Stimulated activated CD4-positive, alpha-beta T cell treated with anti-CD3 and anti-CD28 coated beads, Interleukin-4, amount 100 ng/mL, for 48 hours (primary cell): ENCODE measurements around the gene PSMA8.
"Not testable (repeated sequence)": the region's sequence is repeated elsewhere in the genome, so short reads cannot be mapped to it uniquely, and the experiment has no call there.

Source experiments
- DNase-seq, 2 donors: peaks; one replicate each; pipeline ENCODE4 v3.0.0-alpha.2; 2020; ENCODE audit warnings: low read depth in 2 of 2

Gene PSMA8

GRCh38 chr18:26133652-26134051 lies at the start of gene PSMA8:
Gene PSMA8 (plus strand): TSS chr18:26133869. CDS start chr18:26133966, 97 bp downstream.
- peak; percentile 11 to 23 for DNase-seq

DNA sequence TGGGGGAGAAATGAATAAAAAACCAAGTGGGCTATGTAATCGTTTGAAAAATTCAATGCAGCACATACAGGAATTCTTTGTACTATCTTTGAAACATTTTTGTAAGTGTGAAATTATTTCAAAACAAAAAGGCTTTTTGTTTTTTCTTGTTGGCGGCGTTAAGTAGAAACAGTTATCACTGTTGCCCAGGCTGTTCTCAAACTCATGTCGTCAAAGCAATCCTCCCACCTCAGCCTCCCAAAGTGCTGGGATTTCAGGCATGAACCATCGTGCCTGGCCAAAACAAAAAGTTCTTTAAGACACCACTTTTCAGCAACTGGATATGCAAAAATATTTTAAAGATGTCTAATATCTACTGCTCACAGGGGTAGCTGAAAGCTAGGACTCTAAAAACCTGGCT lies 48.6 kb upstream of the PSMA8 start:
- no peak for DNase-seq

DNA sequence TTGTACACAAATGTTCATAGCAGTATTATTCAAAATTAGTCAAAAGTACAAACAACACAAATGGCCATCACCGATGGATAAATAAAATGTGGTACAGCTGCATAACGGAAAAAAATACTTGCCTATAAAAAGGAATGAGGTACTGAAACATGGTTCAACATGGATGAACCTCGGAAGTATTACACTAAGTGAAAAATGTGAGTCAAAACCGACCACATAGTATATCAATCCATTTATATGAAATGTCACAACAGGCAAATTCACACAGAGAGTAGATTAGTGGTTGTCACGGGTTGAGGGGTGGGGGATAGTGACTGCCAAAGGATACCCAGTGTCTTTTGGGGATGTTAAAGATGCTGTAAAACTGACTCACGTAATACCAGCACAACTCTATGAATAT lies 46.7 kb upstream of the PSMA8 start:
- DNase-seq: no peak

DNA sequence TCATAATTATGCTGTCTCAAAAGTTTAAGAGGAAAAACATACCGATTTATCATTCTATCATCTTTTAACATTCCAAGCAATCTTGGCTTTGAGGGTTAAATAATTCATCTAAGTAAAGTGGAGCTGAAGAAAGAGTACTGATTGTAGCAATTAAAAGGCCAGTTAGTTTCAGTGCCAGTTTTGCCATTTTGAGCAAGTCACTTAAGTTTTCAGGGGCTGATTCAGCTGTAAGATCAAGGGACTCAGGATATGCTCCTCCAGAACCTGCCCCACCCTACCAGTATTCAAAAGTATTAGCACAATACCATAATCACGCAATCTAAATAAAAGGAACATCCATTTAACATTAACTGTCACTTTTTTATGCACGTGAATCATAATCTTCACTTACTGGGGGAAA lies 45.2 kb upstream of the PSMA8 start:
- no peak for DNase-seq

DNA sequence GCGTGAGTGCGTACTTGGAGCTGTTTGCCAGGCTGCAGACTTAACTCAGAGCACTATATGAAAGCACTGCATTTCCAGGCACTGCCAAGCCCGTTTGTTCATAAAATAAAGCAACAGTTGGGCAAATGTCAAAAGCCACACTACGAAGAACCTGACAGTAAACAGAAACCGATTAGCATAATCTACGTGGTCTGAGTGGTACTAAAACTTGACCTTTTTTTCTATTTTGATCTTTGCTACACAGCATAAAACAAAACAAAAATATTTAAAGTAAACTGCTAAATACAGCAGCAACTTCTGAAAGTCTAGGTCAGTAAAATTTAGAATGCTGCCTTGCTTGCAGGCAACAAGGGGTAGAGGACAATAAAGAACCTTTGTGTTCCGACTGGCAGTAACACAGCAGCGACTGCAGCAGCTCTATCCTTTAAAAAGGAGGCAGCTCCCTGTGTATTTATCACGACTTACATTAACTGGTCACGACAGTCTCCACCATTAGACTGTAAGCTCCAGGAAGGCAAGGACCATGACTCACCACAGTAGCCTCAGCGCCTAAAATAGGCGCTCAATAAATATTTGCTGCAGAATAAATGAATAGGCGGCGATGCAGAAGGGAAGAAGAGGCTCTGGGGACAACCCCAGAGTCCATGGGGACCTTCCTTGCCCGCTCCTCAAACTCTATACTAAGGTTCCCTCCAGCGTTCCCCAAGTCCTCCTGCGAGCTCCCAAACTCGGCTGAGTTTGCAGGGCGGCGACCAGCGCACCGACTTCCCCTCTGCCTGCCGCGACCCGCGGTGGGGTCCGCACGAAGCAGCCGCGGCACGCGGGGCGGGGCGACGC lies 44.2 kb upstream of the PSMA8 start:
- DNase-seq: no peak

DNA sequence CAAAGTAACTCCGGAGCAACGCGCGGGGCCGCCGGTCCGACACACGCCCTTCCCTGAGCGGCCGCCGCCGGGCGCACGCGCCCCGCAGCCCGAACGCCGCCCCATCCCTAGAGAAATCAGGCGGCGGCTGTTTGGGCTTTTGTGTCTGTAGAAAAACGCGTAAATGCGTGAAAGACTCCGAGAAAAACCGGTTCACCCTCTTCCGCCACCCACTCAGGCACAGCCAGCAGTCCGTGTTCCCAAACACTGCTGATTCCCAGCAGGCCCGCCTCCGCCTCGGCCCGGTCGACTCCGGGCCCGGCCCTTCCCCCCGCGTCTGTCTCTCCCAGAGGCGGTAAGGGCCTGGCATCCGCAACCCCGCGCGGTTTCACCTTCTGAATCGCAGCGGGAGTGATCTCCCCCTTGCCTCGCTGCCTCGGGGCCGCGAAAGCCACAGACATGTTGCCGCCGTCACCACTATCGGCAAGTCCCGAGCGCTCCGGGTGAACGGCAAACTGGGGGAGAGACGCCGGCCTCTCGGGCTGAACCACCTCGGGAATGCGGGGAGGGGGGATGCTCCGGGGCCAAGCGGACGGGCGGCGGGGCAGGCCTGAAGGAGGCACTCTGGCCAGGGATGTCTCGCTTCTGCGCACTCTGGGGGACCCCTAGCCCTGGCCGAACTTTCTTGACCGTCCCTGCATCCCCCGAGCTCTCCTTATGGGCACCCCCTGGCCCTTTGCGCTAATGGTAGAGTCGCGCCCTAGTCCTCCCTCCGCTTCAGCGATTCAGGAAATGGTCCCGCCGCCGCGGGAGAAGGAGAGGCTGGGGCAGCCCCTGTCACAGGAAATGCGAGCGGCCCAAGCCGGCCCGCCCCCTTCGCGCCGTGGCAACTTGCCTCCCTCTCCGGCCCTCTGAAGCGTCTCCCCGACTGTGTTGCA lies 43.3 kb upstream of the PSMA8 start, which contains the start of gene SS18:
SS18 (minus strand) TSS at position 484 of the 917 bp plus-strand sequence; CDS start at position 440, 44 bp downstream.
- peak; percentile 78 to 89 for DNase-seq

DNA sequence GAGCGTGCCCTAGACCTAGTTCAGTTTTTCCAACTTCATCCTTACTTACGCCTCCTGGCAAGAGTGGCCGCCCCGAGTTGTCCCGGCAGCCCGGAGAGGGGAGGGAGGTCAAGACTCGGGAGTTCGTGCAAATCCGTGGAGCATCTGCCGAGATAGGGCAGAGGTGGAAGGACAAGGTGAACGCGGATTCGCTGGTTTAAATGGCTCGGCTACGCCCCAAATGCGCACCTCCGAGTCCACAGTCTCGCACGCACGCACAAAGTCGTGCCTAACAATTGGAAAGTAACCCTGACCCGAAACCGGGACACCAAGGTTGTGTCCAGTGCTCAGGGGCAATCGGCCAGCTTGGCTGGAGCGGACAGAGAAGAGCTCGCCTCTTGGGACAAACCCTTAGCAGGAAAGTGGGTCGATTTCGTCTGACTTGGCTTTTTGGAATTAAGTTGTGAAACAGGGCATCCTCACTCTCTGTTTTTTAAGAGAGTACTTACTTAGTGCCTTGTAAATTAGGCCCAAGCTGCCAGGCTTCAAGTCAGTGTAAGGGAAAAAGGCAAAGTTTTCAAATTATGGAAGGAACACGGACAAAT lies 42.5 kb upstream of the PSMA8 start:
- DNase-seq: no peak

- DNase-seq: no peak
Measured at GRCh38 chr18:26096852-26097251, 36.8 kb upstream of the PSMA8 start.

- DNase-seq: no peak
Measured at GRCh38 chr18:26097563-26097962, 36.1 kb upstream of the PSMA8 start.

GRCh38 chr18:26103579-26103978 lies 30.1 kb upstream of the PSMA8 start:
- DNase-seq: peak; percentile 19 to 42

- no peak for DNase-seq
Measured at GRCh38 chr18:26104035-26104434, 29.6 kb upstream of the PSMA8 start.

DNA sequence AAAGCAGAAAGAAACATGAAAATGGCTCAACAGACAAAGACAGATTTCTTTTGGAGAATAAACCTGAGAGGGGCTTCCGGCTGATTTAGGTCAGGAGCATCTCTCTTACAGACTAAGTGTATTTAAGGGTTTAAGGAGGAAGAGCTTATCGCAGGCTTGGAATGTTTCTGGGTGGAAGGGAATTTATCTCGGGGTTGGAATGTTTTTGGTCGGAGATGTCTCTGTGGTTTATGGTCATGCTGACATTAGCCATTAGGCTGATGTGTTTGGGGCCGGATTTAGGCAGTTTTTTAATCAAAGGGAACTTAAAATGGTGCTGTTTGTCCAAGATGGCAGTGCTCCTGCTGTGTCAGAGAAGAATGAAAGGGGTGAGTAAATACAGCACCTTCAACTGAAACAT lies 14.4 kb upstream of the PSMA8 start:
- no peak for DNase-seq

DNA sequence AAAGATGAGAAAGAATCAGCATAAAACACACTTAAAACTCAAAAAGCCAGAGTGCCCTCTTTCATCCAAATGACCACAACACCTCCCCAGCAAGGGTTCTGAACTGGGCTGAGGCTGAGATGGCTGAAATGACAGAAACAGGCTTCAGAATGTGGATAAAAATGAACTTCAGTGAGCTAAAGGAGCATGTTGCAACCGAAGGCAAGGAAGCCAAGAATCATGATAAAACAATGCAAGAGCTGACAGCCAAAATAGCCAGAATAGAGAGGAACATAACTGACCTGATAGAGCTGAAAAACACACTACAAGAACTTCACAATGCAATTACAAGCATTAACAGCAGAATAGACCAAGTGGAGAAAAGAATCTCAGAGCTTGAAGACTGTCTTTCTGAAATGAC lies 12.2 kb upstream of the PSMA8 start:
- DNase-seq: no peak

- not testable (repeated sequence) for DNase-seq
Measured at GRCh38 chr18:26121994-26122393, 11.7 kb upstream of the PSMA8 start.

DNA sequence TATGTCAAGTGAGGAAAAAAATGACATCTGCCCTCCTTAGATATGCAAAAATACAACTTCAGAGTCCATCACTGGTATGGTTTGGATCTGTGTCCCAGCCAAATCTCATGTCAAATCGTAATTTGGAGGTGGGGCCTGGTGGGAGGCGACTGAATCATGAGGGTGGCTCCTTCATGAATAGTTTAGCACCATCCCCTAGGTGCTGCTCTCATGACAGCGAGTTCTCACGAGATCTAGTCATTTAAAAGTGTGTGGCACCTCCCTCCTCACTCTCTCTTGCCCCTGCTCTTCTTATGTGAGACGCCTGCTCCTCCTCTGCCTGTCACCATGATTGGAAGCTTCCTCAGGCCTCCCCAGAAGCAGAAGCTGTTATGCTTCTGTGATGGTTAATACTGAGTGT lies 5.9 kb upstream of the PSMA8 start:
- no peak for DNase-seq

GRCh38 chr18:26128192-26128591 lies 5.5 kb upstream of the PSMA8 start:
- DNase-seq: not testable (repeated sequence)

DNA sequence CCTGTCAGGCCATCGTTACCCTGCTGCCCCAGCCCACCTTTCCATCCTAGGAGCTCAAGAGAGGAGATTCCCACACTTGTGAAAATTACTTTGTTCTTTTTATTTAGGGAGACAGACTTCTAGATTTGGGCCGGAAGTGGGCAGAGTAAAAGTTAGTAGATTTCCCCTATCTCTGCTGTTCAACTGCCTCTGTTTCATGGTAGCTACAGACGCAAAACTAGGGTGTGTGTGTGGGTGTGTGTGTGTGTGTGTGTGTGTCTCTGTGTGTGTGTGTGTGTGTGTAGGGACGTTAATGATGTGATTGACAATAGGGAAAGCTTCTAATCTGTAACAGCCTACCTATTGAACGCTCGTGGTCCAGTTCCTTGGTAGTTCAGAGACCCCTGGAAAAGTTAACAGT lies 438 bp downstream of the PSMA8 start:
- no peak for DNase-seq

- no peak for DNase-seq
Measured at GRCh38 chr18:26135548-26135947, 1.9 kb downstream of the PSMA8 start.

- DNase-seq: no peak
Measured at GRCh38 chr18:26157326-26157725, 23.7 kb downstream of the PSMA8 start.

DNA sequence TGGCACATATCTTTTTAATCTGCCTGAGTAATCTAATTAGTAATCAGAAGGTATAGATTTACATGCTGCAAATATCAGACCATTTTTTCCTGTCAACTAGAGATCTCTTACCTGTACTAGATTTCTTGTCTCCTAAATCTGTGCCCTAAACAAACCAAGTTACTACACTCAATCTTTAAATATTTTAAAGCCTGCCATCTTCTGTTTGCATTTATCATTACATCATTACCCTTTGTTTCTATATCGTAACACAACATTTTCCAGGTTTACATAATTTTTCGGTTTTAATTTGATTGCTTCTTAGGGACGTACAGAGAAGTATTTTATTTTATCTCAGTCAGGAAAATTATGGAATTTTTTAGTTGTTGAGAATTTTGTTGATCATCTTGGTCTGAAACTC lies 25.7 kb downstream of the PSMA8 start:
- DNase-seq: no peak

DNA sequence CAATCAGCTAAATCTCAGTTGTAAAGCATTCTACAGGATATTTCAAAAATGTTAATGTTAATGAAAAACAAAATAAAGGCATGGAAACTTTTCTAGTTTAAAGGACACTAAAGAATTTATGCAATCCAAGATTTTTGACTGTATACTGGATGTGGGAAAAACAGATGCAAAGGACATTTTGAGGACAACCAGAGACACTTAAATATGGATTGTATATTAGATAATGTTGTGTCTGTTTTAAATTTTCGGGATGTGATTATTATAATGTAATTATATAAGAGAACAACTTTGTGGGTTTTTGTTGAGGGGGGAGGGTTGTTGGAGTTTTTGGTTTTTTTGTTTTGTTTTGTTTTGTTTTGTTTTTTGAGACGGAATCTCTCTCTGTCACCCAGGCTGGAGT lies 30.9 kb downstream of the PSMA8 start:
- no peak for DNase-seq

DNA sequence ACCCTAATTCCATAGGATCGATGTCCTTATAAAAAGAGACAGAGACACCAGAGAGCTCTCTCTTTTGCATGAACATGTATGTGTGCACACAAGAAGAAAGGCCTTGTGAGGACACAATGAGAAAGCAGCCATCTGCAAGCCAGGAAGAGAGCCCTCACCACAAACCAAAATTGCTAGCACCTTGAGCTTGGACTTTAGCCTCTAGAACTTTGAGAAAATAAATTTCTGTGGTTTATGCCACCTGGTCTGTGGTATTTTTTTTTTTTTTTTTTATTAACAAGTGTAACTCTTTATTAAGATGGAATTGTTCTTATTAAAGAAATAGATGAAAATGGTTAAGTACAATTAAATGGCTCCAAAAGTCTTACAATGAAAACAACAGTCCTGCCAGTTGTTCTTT lies 33.9 kb downstream of the PSMA8 start:
- DNase-seq: not testable (repeated sequence)
